SH-SY5Y (cell line): ENCODE data around the gene CRIP3.

ENCODE experiments used
- GATA2 ChIP-seq: IDR thresholded peaks from 2 replicates; pipeline ENCODE4 v1.6.1; 2011; ENCODE audit warnings: mild to moderate bottlenecking, low read depth, low read length
- GATA3 ChIP-seq: IDR thresholded peaks from 2 replicates; pipeline ENCODE4 v1.6.1; 2011; ENCODE audit warnings: low read depth, mild to moderate bottlenecking, low read length, moderate library complexity

- TF ChIP-seq GATA3 (no peak), GATA2 (no peak)
Measured at GRCh38 chr6:43286456-43286979, 22.1 kb downstream of the CRIP3 start.
